ENCODE measurements around the gene CRIM1.

GRCh38 chr2:36399050-36399449 is 43.5 kb downstream of the CRIM1 start:
- TF ChIP-seq CTCF (IDR thresholded peaks at IDR 0.05; ENCODE audit: borderline replicate concordance, extremely low read depth, low read length, poor library complexity, severe bottlenecking) (no peak), EZH2 (IDR thresholded peaks at IDR 0.05; ENCODE audit: borderline replicate concordance, low read depth, low read length, severe bottlenecking) (no peak)

Data from DND-41 (cell line).